NK-92 treated with Interleukin-12 subunit alpha and Interleukin-12 subunit beta, amount 100 ng/mL, for 24 hours (cell line): ENCODE measurements around the gene GUCY2D.
A peak's percentile ranks its signal among the peaks of the same experiment; 100 is the strongest.
"Not testable (repeated sequence)": the region's sequence is repeated elsewhere in the genome, so short reads cannot be mapped to it uniquely, and the experiment has no call there.

Source experiments
- DNase-seq: peaks from one replicate; lab custom pipeline; 2025; lab: John Stamatoyannopoulos, UW

GUCY2D gene

GRCh38 chr17:8001976-8002720, at the start of gene GUCY2D:
Gene GUCY2D (plus strand): TSS chr17:8002615. CDS start chr17:8003048, 433 bp downstream.
- DNase-seq, result no peak

- DNase-seq, result not testable (repeated sequence)
Measured at GRCh38 chr17:7953266-7953665, 49.1 kb upstream of the GUCY2D start.

- no peak for DNase-seq
Measured at GRCh38 chr17:7955414-7956227, 46.8 kb upstream of the GUCY2D start.

GRCh38 chr17:7956228-7956965, 46.0 kb upstream of the GUCY2D start:
- no peak for DNase-seq

- DNase-seq, result no peak
Measured at GRCh38 chr17:7959503-7960253, 42.7 kb upstream of the GUCY2D start.

GRCh38 chr17:7961421-7961820, 41.0 kb upstream of the GUCY2D start:
- no peak for DNase-seq

GRCh38 chr17:7967751-7968150, 34.7 kb upstream of the GUCY2D start:
- no peak for DNase-seq

GRCh38 chr17:7969433-7969832, 33.0 kb upstream of the GUCY2D start:
- DNase-seq, result no peak

GRCh38 chr17:7971651-7972050, 30.8 kb upstream of the GUCY2D start:
- no peak for DNase-seq

GRCh38 chr17:7972131-7972785, 30.2 kb upstream of the GUCY2D start:
- no peak for DNase-seq

GRCh38 chr17:7974638-7975131, 27.7 kb upstream of the GUCY2D start:
- no peak for DNase-seq

GRCh38 chr17:7977039-7977438, 25.4 kb upstream of the GUCY2D start:
- no peak for DNase-seq

GRCh38 chr17:7977805-7978204, 24.6 kb upstream of the GUCY2D start:
- no peak for DNase-seq

GRCh38 chr17:7982173-7982572, 20.2 kb upstream of the GUCY2D start:
- DNase-seq, result no peak

- no peak for DNase-seq
Measured at GRCh38 chr17:7982666-7983065, 19.7 kb upstream of the GUCY2D start.

- no peak for DNase-seq
Measured at GRCh38 chr17:7984904-7985303, 17.5 kb upstream of the GUCY2D start.

GRCh38 chr17:7987112-7987893, 15.1 kb upstream of the GUCY2D start:
- no peak for DNase-seq

- no peak for DNase-seq
Measured at GRCh38 chr17:7988750-7989178, 13.7 kb upstream of the GUCY2D start.

GRCh38 chr17:7989781-7990655, 12.4 kb upstream of the GUCY2D start:
- peak; percentile 46 for DNase-seq
